Ascending aorta (tissue), 2 donors: ENCODE data around the gene RPL39. TPM values are rescaled to one million over a fixed set of nuclear protein-coding genes. Genes with fewer than 3 reads are reported as not detected.
"Not testable (repeated sequence)": the region's sequence is repeated elsewhere in the genome, so short reads cannot be mapped to it uniquely, and the experiment has no call there.

ENCODE experiments used
- DNase-seq, 2 donors: peaks; one replicate each; pipeline ENCODE4 v3.0.0-alpha.2; 2019; ENCODE audit warnings: low spot score in 2 of 2
- H3K27ac ChIP-seq, 2 donors: fragments of 200-600 bp; sonication (generic); one replicate each; pipeline ENCODE4 v1.5.1; 2016 to 2017; ENCODE audit warnings: mild to moderate bottlenecking in 1 of 2
- H3K27me3 ChIP-seq: fragments of 200-600 bp; sonication (generic); one replicate; pipeline ENCODE4 v1.5.1; 2017
- H3K36me3 ChIP-seq, 2 donors: fragments of 200-600 bp; sonication (generic); one replicate each; pipeline ENCODE4 v1.5.1; 2016
- H3K4me1 ChIP-seq, 2 donors: fragments of 200-600 bp; sonication (generic); one replicate each; pipeline ENCODE4 v1.5.1; 2016 to 2017; ENCODE audit warnings: mild to moderate bottlenecking in 1 of 2
- H3K4me3 ChIP-seq, 2 donors: fragments of 200-600 bp; sonication (generic); one replicate each; pipeline ENCODE4 v1.5.1; 2016 to 2017; ENCODE audit warnings: mild to moderate bottlenecking in 1 of 2
- H3K9me3 ChIP-seq, 2 donors: fragments of 200-600 bp; sonication (generic); one replicate each; pipeline ENCODE4 v1.5.1; 2016
- intact Hi-C: fragments of 100-400 bp; cut with DNase I; formaldehyde crosslinking; loops from one replicate; pipeline ENCODE4 v1.15.1; 2023
- total RNA-seq: library from RNA; depleted of rRNA; stranded (reverse); fragments of >200 nt; gene quantifications from one replicate; pipeline ENCODE4 v1.1.0, GENCODE V29; 2016
- TF ChIP-seq, protein P1 (sequence below), 3 experiments: fragments of 200-600 bp in 2 of 3; fragments of 450-650 bp in 1 of 3; sonication (generic) in 2 of 3; IDR thresholded peaks; one replicate each; pipeline ENCODE4 v1.5.1; 2016 to 2019; ENCODE audit warnings: antibody characterized with exemption in 3 of 3, mild to moderate bottlenecking in 1 of 3, moderate library complexity in 1 of 3

RPL39 gene
- total RNA-seq, 1 donor from 2014 or later: 2,929 TPM

DNA sequence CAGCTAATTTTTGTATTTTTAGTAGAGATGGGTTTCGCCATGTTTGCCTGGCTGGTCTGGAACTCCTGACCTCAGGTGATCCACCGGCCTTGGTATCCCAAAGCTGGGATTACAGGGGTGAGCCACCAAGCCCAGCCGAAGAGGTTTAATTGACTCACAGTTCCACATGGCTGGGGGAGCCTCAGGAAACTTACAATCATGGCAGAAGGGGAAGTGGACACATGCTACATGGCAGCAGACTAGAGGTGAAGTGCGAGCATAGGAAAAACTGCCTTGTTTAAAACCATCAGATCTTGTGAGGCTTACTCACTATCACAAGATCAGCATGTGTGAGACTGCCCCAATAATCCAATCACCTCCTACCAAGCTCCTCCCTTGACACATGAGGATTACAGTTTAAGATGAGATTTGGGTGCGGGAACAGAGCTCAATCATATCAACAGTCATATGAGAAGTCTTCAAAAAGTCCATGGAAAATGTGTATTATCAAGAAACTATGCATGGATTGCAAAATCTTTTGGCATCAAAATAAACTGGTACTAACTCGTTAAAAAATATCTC is 25.8 kb upstream of the RPL39 start:
- no peak for DNase-seq
- no peaks in the 10 kb centered on the region for H3K9me3 ChIP-seq
- no peak overlapping the region for H3K27ac ChIP-seq
- no peaks in the 10 kb centered on the region for H3K4me1 ChIP-seq
- intact Hi-C loops: no loop called here
- H3K27me3 ChIP-seq: no peaks in the 10 kb centered on the region
- H3K4me3 ChIP-seq: no peak overlapping the region
- H3K36me3 ChIP-seq: no peaks in the 10 kb centered on the region
- TF ChIP-seq, protein P1, sequence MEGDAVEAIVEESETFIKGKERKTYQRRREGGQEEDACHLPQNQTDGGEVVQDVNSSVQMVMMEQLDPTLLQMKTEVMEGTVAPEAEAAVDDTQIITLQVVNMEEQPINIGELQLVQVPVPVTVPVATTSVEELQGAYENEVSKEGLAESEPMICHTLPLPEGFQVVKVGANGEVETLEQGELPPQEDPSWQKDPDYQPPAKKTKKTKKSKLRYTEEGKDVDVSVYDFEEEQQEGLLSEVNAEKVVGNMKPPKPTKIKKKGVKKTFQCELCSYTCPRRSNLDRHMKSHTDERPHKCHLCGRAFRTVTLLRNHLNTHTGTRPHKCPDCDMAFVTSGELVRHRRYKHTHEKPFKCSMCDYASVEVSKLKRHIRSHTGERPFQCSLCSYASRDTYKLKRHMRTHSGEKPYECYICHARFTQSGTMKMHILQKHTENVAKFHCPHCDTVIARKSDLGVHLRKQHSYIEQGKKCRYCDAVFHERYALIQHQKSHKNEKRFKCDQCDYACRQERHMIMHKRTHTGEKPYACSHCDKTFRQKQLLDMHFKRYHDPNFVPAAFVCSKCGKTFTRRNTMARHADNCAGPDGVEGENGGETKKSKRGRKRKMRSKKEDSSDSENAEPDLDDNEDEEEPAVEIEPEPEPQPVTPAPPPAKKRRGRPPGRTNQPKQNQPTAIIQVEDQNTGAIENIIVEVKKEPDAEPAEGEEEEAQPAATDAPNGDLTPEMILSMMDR (IDR thresholded peaks at IDR 0.05): no peak

- H3K4me3 ChIP-seq: no peak overlapping the region
- no peaks in the 10 kb centered on the region for H3K9me3 ChIP-seq
- no peaks in the 10 kb centered on the region for H3K4me1 ChIP-seq
- no peak overlapping the region for H3K27ac ChIP-seq
- no peaks in the 10 kb centered on the region for H3K36me3 ChIP-seq
- TF ChIP-seq, protein P1 (IDR thresholded peaks at IDR 0.05): no peak
- no peak for DNase-seq
- no peaks in the 10 kb centered on the region for H3K27me3 ChIP-seq
- intact Hi-C loops: no loop called here
Measured at GRCh38 chrX:119816300-119816699, 24.9 kb upstream of the RPL39 start.

DNA sequence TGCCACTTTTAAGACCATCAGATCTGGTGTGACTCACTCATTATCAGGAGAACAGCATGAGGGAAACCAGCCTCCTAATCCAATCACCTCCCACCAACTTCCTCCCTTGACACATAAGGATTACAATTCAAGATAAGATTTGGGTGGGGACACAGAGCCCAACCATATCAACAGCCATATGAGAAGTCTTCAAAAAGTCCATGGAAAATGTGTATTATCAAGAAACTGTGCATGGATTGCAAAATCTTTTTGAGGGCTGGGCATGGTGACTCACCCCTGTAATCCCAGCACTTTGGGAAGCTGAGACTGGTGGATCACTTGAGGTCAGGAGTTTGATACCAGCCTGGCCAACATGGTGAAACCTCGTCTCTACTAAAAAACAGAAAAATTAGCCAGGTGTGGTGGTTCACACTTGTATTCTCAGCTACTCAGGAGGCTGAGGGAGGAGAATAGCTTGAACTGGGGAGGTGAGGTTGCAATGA is 17.8 kb upstream of the RPL39 start:
- no peaks in the 10 kb centered on the region for H3K27me3 ChIP-seq
- intact Hi-C loops: no loop called here
- no peak for DNase-seq

GRCh38 chrX:119808461-119808860 is 17.0 kb upstream of the RPL39 start:
- DNase-seq, H3K27me3 ChIP-seq, H3K27ac ChIP-seq, H3K4me3 ChIP-seq, H3K4me1 ChIP-seq, H3K36me3 ChIP-seq, intact Hi-C loops, H3K9me3 ChIP-seq: not testable (repeated sequence)

More for the DNA sequence above, 17.8 kb upstream of the RPL39 start:
- TF ChIP-seq, protein P1 (IDR thresholded peaks at IDR 0.05): no peak
- Histone ChIP-seq H3K36me3 (no peaks in the 10 kb centered on the region), H3K27ac (no peak overlapping the region), H3K4me3 (no peak overlapping the region), H3K9me3 (no peaks in the 10 kb centered on the region), H3K4me1 (no peaks in the 10 kb centered on the region)

DNA sequence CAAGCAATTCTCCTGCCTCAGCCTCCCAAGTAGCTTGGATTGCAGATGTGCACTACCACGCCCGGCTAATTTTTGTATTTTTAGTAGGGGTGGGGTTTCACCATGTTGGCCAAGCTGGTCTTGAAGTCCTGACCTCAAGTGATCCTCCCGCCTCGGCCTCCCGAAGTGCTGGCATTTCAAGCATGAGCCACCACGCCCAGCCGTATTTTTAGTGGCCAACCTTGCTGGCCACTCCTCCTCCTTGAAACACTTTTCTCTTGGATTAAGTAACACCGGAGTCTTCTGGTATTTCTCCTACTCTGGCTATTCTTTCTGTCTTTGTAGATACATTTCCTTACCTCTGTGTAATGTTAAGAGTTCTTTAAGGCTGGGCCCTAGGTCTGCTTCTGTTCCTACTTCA is 11.1 kb upstream of the RPL39 start:
- intact Hi-C loops: no loop called here
- Histone ChIP-seq H3K4me1 (no peaks in the 10 kb centered on the region), H3K9me3 (no peaks in the 10 kb centered on the region), H3K27ac (no peak overlapping the region), H3K27me3 (no peaks in the 10 kb centered on the region), H3K36me3 (no peaks in the 10 kb centered on the region), H3K4me3 (no peak overlapping the region)
- TF ChIP-seq, protein P1 (IDR thresholded peaks at IDR 0.05): no peak
- DNase-seq: no peak

DNA sequence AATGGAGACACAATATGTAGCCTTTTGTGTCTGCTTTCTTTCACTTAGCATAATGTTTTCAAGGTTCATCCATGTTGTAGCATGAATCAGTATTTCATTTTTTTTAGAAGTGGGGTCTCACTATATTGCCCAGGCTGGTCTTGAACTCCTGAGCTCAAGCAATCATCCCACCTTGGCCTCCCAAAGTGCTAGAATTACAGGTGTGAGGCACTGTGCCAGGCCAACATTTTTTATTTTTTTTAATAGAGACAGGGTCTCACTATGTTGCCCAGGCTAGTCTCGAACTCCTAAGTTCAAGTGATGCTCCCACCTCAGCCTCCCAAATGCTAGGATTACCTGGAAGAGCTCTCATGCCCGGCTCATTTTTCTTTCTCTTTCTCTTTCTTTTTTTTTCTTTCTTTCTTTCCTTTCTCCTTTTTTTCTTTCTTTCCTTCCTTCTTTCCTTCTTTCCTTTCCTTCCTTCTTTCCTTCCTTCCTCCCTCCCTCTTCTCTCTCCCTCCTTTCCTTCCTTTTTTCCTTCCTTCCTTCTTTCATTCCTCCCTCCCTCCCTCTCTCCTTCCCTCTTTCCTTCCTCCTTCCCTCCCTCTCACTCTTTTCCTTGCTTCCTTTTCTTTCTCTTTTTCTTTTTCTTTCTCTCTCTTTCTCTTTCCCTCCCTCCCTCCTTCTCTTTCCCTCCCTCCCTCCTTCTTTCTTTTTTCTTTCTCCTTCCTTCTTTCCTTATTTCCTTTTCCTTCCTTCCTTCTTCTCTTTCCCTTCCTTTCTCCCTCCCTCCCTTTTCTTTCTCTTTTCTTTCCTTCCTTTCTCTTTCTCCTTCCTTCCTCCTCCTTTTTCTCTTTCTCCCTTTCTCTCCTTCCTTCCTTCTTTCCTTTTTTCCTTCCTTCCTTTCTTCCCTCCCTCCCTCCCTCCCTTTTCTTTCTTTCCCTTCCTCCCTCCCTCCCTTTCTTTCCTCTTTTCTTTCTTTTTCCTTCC is 10.1 kb upstream of the RPL39 start:
- no peak overlapping the region for H3K27ac ChIP-seq

More for the DNA sequence above, 10.1 kb upstream of the RPL39 start:
- H3K4me3 ChIP-seq: no peak overlapping the region
- TF ChIP-seq, protein P1 (IDR thresholded peaks at IDR 0.05): no peak
- H3K9me3 ChIP-seq: no peaks in the 10 kb centered on the region
- H3K27me3 ChIP-seq: no peaks in the 10 kb centered on the region
- DNase-seq: no peak
- H3K4me1 ChIP-seq: no peaks in the 10 kb centered on the region
- intact Hi-C loops: no loop called here
- no peaks in the 10 kb centered on the region for H3K36me3 ChIP-seq
